ENCODE measurements around the gene ANGPTL5.

ANGPTL5 gene

DNA sequence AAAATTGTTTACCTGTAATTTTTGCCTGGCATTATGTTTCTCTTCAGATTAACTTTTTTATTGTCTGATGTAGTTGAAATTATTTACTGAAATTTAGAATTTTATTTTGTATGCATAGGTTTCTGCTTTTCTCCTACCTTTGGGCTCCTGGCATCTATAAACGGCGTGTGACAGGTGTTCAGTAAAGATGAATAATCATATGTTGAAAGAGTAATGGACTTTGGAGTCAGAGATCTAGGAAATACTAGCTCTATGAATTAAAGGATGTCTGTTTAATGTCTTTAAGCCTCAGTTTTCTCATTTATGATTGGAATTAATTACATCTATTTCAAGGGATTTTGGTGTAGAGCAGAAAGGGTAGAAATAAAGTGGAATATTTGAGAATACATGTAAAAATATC lies 7.2 kb upstream of the ANGPTL5 start:
- no peak overlapping the region for H3K27ac ChIP-seq (ENCODE audit: low read depth, low read length)
- H3K79me2 ChIP-seq (ENCODE audit: control insufficient read depth, insufficient read depth, low read length, unreplicated experiment): no peaks in the 10 kb centered on the region
- H3K4me1 ChIP-seq (ENCODE audit: control insufficient read depth, insufficient read depth, low read length, unreplicated experiment): no peaks in the 10 kb centered on the region
- H2AFZ ChIP-seq (ENCODE audit: low read length, unreplicated experiment): no peak overlapping the region
- no peaks in the 10 kb centered on the region for H3K27me3 ChIP-seq (ENCODE audit: insufficient read depth, low read length)
- H3K4me3 ChIP-seq (ENCODE audit: low read depth, low read length): no peak overlapping the region
- H3K36me3 ChIP-seq (ENCODE audit: insufficient read depth, low read length): no peaks in the 10 kb centered on the region

DNA sequence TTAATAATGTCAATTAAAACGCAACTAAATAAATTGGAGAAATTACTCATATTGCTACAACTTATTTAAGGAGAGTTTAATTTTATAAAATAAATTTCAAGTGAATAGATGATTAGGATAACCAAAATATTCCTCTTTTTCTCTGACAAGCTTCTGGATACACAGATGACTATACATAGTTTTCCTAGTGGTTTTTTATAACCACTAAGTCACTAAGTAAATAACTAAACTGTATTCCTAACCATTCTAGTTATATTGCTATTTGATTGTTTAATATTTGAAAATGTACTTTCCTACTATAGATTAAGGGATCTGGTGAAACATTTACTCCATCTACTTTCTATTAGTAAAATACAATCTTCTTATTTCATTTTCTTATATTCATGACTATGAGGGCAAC lies 4.7 kb upstream of the ANGPTL5 start:
- H3K4me1 ChIP-seq (ENCODE audit: control insufficient read depth, insufficient read depth, low read length, unreplicated experiment): peaks cover 7% of the 10 kb centered on the region

DNA sequence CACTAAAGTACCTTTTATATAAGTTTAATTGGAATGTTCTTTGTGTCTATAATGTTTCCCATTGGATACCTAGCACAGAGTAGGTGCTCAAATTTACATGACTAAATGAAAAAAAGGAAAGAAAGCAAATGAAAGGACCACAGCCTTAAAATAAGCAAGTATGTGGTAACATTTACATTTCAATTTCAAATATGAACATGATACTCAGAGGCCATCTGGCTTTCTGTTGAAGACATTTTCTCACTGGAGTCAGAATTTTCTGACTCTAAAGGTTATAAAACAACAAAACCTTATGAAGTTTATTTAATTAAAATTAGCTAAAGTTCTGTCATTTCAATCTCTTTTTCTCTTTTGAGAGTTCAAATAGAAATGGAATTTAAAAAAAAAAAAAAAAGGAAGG lies 904 bp upstream of the ANGPTL5 start:
- no peaks in the 10 kb centered on the region for H3K36me3 ChIP-seq (ENCODE audit: insufficient read depth, low read length)
- no peaks in the 10 kb centered on the region for H3K27me3 ChIP-seq (ENCODE audit: insufficient read depth, low read length)
- H3K79me2 ChIP-seq (ENCODE audit: control insufficient read depth, insufficient read depth, low read length, unreplicated experiment): no peaks in the 10 kb centered on the region
- peaks cover 28% of the 10 kb centered on the region for H3K4me1 ChIP-seq (ENCODE audit: control insufficient read depth, insufficient read depth, low read length, unreplicated experiment)
- H3K4me3 ChIP-seq (ENCODE audit: low read depth, low read length): no peak overlapping the region
- H3K27ac ChIP-seq (ENCODE audit: low read depth, low read length): no peak overlapping the region
- H2AFZ ChIP-seq (ENCODE audit: low read length, unreplicated experiment): no peak overlapping the region

More for the DNA sequence above, 4.7 kb upstream of the ANGPTL5 start:
- Histone ChIP-seq H3K79me2 (ENCODE audit: control insufficient read depth, insufficient read depth, low read length, unreplicated experiment) (no peaks in the 10 kb centered on the region), H3K27me3 (ENCODE audit: insufficient read depth, low read length) (no peaks in the 10 kb centered on the region), H2AFZ (ENCODE audit: low read length, unreplicated experiment) (no peak overlapping the region), H3K4me3 (ENCODE audit: low read depth, low read length) (no peak overlapping the region), H3K36me3 (ENCODE audit: insufficient read depth, low read length) (no peaks in the 10 kb centered on the region), H3K27ac (ENCODE audit: low read depth, low read length) (no peak overlapping the region)

DNA sequence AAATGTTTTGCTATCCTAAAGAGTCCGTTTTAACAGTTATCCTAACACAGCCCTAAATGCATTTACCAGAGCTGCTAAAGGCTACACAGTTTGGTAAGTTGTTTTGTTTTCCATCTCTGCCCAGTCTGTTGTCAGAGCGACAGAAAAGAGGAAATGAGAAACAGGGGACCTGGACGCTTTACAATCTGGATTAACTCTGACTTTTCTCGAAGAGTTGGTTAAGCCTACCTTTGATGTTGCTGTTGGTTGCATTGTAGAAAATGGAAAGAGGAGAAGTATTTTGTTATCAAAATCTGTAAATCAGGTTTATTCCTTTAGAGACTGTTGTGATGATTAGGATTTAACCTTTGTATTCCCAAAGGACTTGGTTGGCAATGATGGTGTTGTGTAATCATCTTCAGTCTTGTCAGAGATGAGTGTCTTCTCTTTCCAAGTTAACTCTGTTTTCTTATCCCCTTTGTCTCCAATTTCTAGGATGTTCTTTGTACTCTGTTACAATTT lies 481 bp downstream of the ANGPTL5 start:
- H3K4me3 ChIP-seq (ENCODE audit: low read depth, low read length): peak overlapping the region; percentile 87
- peak overlapping the region; percentile 43 for H2AFZ ChIP-seq (ENCODE audit: low read length, unreplicated experiment)
- H3K27me3 ChIP-seq (ENCODE audit: insufficient read depth, low read length): no peaks in the 10 kb centered on the region
- H3K27ac ChIP-seq (ENCODE audit: low read depth, low read length): peak overlapping the region; percentile 97
- no peaks in the 10 kb centered on the region for H3K79me2 ChIP-seq (ENCODE audit: control insufficient read depth, insufficient read depth, low read length, unreplicated experiment)
- H3K4me1 ChIP-seq (ENCODE audit: control insufficient read depth, insufficient read depth, low read length, unreplicated experiment): peaks cover 28% of the 10 kb centered on the region
- H3K36me3 ChIP-seq (ENCODE audit: insufficient read depth, low read length): no peaks in the 10 kb centered on the region

DNA sequence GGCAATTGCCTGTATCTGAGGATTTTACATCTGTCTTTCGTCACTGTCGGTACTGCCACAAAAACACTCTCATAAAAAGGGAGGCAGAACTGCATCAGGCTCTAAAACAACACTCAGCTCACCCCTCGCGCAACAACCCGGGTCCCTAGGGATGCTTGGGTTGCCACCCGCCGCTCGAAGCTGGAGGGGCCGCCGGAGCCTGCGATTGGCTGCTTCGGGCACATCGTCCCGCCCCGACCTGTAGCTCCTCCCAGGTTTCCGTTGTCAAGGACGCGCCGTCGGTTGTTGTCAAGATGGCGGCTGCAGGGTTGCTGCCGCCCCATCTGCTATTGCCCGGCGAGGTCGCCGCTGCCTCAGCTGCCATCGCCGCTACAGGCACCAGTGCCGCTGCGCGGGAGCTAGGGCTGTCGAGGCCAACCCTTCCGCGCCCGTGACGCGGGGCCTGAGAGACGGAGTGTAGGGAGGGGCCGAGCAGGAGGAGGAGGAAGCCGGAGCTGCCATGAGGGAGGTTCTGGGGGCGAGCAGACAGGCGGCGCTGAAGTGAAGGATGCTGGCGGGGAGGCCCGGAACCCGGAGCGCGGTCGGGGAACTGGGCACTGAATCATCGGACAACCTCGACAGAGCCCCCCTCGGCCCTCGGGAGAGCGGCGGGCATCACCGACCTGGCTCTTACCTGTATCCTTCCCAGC lies 1.4 kb downstream of the ANGPTL5 start, which contains the start of gene CEP126:
CEP126 (plus strand) TSS at position 273 of the 689 bp plus-strand sequence; CDS start at position 548, 275 bp downstream.
- peaks cover 28% of the 10 kb centered on the region for H3K4me1 ChIP-seq (ENCODE audit: control insufficient read depth, insufficient read depth, low read length, unreplicated experiment)
- no peaks in the 10 kb centered on the region for H3K27me3 ChIP-seq (ENCODE audit: insufficient read depth, low read length)

DNA sequence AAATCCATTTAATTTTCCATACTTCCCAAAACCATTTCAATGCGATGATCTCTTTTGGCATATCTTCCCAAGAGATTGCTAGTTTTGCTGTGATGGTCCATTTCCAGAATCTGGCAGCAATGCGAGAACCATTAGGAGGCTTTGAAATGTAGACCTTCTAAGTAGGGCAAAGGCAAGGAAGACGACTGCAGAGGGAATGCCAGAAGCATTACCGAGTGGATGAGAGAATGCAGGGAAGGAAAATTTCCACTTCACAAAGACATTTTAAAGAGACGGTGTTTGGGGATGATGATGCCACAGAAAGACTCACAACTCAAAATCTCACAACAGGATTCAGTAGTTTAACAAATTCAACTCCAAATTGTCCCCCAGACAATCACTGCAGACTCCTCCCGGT lies 2.0 kb downstream of the ANGPTL5 start:
- peak overlapping the region; percentile 97 for H3K27ac ChIP-seq (ENCODE audit: low read depth, low read length)
- H3K27me3 ChIP-seq (ENCODE audit: insufficient read depth, low read length): no peaks in the 10 kb centered on the region
- H2AFZ ChIP-seq (ENCODE audit: low read length, unreplicated experiment): peak overlapping the region; percentile 93
- H3K4me1 ChIP-seq (ENCODE audit: control insufficient read depth, insufficient read depth, low read length, unreplicated experiment): peaks cover 32% of the 10 kb centered on the region
- no peaks in the 10 kb centered on the region for H3K79me2 ChIP-seq (ENCODE audit: control insufficient read depth, insufficient read depth, low read length, unreplicated experiment)
- H3K4me3 ChIP-seq (ENCODE audit: low read depth, low read length): peak overlapping the region; percentile 87
- H3K36me3 ChIP-seq (ENCODE audit: insufficient read depth, low read length): no peaks in the 10 kb centered on the region

More for the DNA sequence above, 1.4 kb downstream of the ANGPTL5 start, which contains the start of gene CEP126:
- H3K27ac ChIP-seq (ENCODE audit: low read depth, low read length): peak within 1 kb of the TSS; percentile 97
- H3K4me3 ChIP-seq (ENCODE audit: low read depth, low read length): peak within 1 kb of the TSS; percentile 87
- no peaks in the 10 kb centered on the region for H3K79me2 ChIP-seq (ENCODE audit: control insufficient read depth, insufficient read depth, low read length, unreplicated experiment)
- H3K36me3 ChIP-seq (ENCODE audit: insufficient read depth, low read length): no peaks in the 10 kb centered on the region
- H2AFZ ChIP-seq (ENCODE audit: low read length, unreplicated experiment): peak within 1 kb of the TSS; percentile 93

DNA sequence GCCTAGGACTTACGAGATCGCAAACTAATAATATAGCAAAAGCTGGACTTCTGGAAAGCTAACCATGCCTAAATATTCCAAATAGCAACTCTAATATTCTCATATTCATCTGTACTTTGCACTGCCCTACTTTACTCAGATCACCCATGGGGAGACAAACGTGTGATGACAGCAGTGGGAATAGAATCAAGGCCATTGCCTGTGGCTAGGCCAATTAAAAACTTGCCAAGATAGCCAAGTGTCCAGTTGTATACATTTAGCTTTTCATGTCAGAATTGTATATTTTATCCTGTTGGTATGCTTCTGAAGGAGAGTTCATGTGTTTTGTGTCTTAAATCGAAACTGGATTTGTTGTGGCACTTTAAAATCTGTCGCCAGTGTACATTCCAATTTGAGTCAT lies 2.7 kb downstream of the ANGPTL5 start:
- peaks cover 32% of the 10 kb centered on the region for H3K4me1 ChIP-seq (ENCODE audit: control insufficient read depth, insufficient read depth, low read length, unreplicated experiment)
- peak overlapping the region; percentile 87 for H3K4me3 ChIP-seq (ENCODE audit: low read depth, low read length)
- no peaks in the 10 kb centered on the region for H3K36me3 ChIP-seq (ENCODE audit: insufficient read depth, low read length)
- H2AFZ ChIP-seq (ENCODE audit: low read length, unreplicated experiment): peak overlapping the region; percentile 93
- no peaks in the 10 kb centered on the region for H3K79me2 ChIP-seq (ENCODE audit: control insufficient read depth, insufficient read depth, low read length, unreplicated experiment)
- no peaks in the 10 kb centered on the region for H3K27me3 ChIP-seq (ENCODE audit: insufficient read depth, low read length)
- peak overlapping the region; percentile 97 for H3K27ac ChIP-seq (ENCODE audit: low read depth, low read length)

DNA sequence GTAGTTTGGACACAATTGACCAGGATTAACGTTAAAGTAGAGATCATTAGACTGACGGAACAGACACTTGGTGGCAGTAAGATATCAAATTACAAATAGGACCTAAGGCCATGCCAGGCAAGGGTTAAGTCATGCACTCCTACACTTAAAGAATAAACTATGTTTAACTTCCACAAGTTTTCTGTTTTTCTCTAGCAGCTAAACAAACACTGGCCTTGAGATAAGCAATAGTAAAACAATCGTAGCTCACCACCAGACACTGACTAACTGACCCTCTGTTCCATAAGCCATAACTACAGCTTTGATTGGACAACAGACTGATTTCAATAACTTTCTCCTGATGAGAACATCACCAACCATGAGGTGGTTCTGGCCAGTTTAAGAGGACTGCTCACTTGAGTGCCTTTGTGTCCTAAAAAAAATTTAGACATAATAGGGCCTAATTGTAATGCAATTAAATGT lies 3.5 kb downstream of the ANGPTL5 start:
- H3K4me3 ChIP-seq (ENCODE audit: low read depth, low read length): no peak overlapping the region
- H3K4me1 ChIP-seq (ENCODE audit: control insufficient read depth, insufficient read depth, low read length, unreplicated experiment): peaks cover 32% of the 10 kb centered on the region
- H3K36me3 ChIP-seq (ENCODE audit: insufficient read depth, low read length): no peaks in the 10 kb centered on the region
- no peaks in the 10 kb centered on the region for H3K27me3 ChIP-seq (ENCODE audit: insufficient read depth, low read length)
- no peaks in the 10 kb centered on the region for H3K79me2 ChIP-seq (ENCODE audit: control insufficient read depth, insufficient read depth, low read length, unreplicated experiment)
- H3K27ac ChIP-seq (ENCODE audit: low read depth, low read length): peak overlapping the region; percentile 97; the same call in 1 of the 2 replicates
- H2AFZ ChIP-seq (ENCODE audit: low read length, unreplicated experiment): peak overlapping the region; percentile 35

DNA sequence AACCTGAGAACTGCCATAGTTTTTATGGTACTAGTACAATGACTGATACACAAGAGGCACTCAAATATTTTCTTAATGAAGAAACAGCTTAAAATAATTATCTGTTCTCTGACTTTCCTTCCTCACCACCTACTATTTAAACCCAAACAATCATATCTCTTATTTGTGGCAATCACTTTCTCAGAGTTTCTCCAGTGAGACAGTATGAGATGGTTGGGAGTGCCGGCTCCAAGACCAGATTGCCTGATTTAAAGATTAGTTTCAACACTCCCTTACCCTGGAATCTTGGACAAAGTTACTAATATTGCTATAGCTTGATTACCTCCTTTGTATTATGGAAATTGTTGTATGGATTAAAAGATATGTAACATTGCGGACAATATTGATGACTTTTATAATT lies 7.2 kb downstream of the ANGPTL5 start:
- peak overlapping the region; percentile 3 for H2AFZ ChIP-seq (ENCODE audit: low read length, unreplicated experiment)
- H3K79me2 ChIP-seq (ENCODE audit: control insufficient read depth, insufficient read depth, low read length, unreplicated experiment): no peaks in the 10 kb centered on the region
- no peaks in the 10 kb centered on the region for H3K36me3 ChIP-seq (ENCODE audit: insufficient read depth, low read length)
- no peak overlapping the region for H3K27ac ChIP-seq (ENCODE audit: low read depth, low read length)
- no peaks in the 10 kb centered on the region for H3K27me3 ChIP-seq (ENCODE audit: insufficient read depth, low read length)
- peaks cover 21% of the 10 kb centered on the region for H3K4me1 ChIP-seq (ENCODE audit: control insufficient read depth, insufficient read depth, low read length, unreplicated experiment)
- H3K4me3 ChIP-seq (ENCODE audit: low read depth, low read length): no peak overlapping the region

DNA sequence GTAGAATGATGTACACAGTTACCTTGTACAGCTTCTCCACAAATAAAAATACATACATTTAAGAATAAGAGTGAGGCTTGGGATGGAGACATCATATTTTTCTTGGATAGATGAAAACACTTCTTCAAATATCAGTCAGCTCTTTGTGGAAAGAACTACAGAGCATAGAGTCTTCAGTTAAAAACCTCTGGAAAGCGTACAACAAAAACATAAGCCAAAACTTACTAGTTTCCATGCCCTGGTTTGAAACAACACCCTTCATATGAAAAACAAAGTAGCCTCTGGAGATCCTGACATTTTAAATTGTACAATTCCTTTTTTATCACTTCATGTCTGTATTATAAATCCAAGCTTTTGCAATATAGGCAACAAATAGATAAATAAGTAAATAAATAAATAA lies 8.5 kb downstream of the ANGPTL5 start:
- no peak overlapping the region for H3K4me3 ChIP-seq (ENCODE audit: low read depth, low read length)
- peak overlapping the region; percentile 20; the same call in 1 of the 2 replicates for H3K27ac ChIP-seq (ENCODE audit: low read depth, low read length)
- peak overlapping the region; percentile 92 for H2AFZ ChIP-seq (ENCODE audit: low read length, unreplicated experiment)
- peaks cover 8% of the 10 kb centered on the region for H3K4me1 ChIP-seq (ENCODE audit: control insufficient read depth, insufficient read depth, low read length, unreplicated experiment)
- H3K27me3 ChIP-seq (ENCODE audit: insufficient read depth, low read length): no peaks in the 10 kb centered on the region
- H3K36me3 ChIP-seq (ENCODE audit: insufficient read depth, low read length): no peaks in the 10 kb centered on the region
- H3K79me2 ChIP-seq (ENCODE audit: control insufficient read depth, insufficient read depth, low read length, unreplicated experiment): no peaks in the 10 kb centered on the region

DNA sequence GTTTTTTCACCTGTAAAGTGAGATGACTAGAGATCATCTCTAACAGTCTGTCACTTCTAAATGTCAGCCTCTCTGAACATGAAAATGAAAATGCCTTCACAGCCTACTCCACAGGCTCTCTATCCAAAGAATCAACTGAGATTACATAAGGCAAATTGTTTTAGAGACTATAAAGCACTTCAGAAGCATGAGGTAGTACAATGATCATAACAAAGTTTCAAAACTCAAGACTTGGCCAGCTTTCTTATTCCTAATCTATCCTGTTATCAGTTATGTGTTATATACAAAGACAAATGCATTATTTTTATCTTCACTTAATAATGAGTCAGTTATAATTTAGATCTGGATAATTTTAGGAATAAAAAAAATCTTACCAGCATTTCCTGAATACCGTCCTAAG lies 21.8 kb downstream of the ANGPTL5 start:
- no peak overlapping the region for H3K4me3 ChIP-seq (ENCODE audit: low read depth, low read length)
- H3K36me3 ChIP-seq (ENCODE audit: insufficient read depth, low read length): no peaks in the 10 kb centered on the region
- no peaks in the 10 kb centered on the region for H3K4me1 ChIP-seq (ENCODE audit: control insufficient read depth, insufficient read depth, low read length, unreplicated experiment)
- no peak overlapping the region for H2AFZ ChIP-seq (ENCODE audit: low read length, unreplicated experiment)
- no peak overlapping the region for H3K27ac ChIP-seq (ENCODE audit: low read depth, low read length)
- no peaks in the 10 kb centered on the region for H3K27me3 ChIP-seq (ENCODE audit: insufficient read depth, low read length)
- H3K79me2 ChIP-seq (ENCODE audit: control insufficient read depth, insufficient read depth, low read length, unreplicated experiment): no peaks in the 10 kb centered on the region
